HG03280 (cell line): Measurements from ENCODE around the gene AGFG1.

Source experiments
- ATAC-seq: cut with Tn5 transposase; IDR thresholded peaks from one replicate; pipeline ENCODE4 v1.9.1; 2021; ENCODE audit warnings: mild to moderate bottlenecking, moderate library complexity; ENCODE audit not compliant: unreplicated experiment

The AGFG1 gene

GRCh38 chr2:227602358-227602757, 130.4 kb downstream of the AGFG1 start:
- ATAC-seq = no peak

DNA sequence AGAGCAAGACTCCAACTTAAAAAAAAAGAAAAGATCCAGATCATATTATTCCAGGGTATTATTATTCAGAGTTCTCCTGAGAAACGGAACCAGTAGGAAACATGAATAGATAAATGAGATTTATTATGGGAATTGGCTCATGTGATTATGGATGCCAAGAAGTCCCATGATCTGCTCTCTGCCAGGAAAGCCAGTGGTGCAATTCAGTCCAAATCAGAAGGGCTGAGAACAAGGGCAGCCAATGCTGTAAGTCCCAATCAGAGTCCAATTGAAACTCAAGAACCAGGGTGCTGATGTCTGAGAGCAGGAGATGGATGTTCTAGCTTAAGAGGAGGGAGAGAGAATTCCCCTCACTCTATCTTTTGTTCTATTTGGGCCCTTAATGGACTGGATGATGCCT, 134.5 kb downstream of the AGFG1 start:
- ATAC-seq = no peak

GRCh38 chr2:227607941-227608340, 136.0 kb downstream of the AGFG1 start:
- no peak for ATAC-seq

DNA sequence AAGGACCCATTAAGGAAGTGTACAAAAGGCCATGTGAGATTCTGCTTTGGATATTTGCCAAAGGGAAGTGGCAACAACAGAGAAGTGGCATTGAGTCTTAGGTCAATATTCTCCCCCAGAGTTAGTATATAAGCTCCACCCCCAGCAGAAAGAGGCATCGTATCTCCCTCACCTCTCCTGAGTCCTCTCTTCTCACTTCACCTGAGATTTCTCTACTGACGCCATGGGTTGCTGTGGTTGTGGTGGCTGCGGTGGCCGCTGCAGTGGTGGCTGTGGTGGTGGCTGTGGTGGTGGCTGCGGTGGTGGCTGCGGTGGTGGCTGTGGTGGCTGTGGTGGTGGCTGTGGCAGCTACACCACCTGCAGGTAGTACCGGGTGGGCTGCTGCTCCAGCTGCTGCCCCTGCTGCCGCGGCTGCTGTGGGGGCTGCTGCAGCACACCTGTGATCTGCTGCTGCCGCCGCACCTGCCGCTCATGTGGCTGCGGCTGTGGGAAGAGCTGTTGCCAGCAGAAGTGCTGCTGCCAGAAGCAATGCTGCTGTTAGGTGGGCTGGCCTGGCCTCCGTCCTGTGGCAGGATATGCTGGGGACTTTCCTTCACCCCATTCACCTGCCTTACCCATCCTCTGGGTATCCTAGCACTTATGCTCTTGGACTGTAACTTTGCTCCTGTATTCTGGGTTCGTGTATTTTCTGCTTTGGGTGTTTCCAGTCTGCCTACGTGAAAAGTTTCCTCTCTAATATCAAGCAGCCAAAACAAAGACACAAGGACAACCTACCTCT, 136.8 kb downstream of the AGFG1 start:
- no peak for ATAC-seq

- ATAC-seq = no peak
Observed at GRCh38 chr2:227610123-227610522, 138.2 kb downstream of the AGFG1 start.
